Activated CD8-positive, alpha-beta memory T cell treated with anti-CD3 and anti-CD28 coated beads, Interleukin-2, amount 50 U/mL, for 1 hour (primary cell): ENCODE data around the gene TIAM2.
"Not testable (repeated sequence)": the region's sequence is repeated elsewhere in the genome, so short reads cannot be mapped to it uniquely, and the experiment has no call there.

ENCODE experiments used
- DNase-seq: peaks from one replicate; pipeline ENCODE4 v3.0.0-alpha.2; 2020; ENCODE audit errors: extremely low read depth

Gene TIAM2

DNA sequence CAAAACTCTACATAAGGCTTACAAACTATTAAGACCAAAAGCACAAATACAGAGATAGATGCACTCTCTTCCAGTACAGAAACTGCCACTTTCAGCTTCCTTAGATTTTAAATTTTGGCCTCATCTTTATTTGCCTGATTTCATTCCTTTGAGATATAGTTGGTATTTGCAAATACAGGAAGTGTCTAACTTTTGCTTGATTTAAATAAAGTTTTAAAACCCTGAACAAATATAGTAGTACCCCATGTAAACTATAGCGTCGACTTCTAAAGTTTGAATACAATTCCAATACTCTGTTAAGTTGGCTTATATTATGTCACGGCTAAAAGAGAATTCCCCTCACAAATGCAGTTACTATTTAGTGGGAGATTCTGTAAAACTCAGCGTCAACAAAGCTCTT is 267.5 kb downstream of the TIAM2 start:
- no peak for DNase-seq

DNA sequence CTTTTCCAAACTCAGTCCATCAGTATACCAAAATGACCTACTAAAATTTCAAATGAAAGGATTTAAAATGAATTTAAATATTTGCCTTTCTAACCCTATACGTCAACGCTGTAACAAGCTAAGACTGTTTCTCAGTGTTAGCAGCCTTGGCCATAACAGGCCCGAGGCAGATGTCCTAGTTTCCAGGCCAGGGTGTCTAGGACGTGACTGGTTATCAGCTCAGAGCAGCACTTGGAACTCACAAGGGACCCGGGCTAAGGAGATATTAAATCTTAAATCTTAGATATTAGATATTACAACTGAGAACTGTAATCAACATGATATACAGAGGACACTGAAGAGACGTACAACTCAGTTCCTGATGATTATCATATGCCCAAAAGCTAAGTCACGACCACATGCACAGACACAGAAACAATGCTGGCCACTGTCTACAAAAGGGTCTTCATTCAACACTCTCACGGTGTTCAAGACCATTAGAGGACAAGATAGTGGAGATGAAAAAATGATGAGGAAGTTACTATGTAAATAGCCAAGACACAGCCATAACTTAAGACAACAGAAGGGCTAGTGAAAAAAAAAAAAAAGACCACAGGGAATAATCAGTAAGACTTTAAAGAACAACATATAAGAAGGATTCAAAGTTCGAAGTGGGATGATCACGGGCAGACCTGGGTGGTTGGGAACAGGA is 268.4 kb downstream of the TIAM2 start, which contains the start of gene CLDN20:
TSS of gene CLDN20 (plus strand) at position 641 of the 691 bp plus-strand sequence. CDS start 11,707 bp downstream, outside the sequence.
- no peak for DNase-seq

DNA sequence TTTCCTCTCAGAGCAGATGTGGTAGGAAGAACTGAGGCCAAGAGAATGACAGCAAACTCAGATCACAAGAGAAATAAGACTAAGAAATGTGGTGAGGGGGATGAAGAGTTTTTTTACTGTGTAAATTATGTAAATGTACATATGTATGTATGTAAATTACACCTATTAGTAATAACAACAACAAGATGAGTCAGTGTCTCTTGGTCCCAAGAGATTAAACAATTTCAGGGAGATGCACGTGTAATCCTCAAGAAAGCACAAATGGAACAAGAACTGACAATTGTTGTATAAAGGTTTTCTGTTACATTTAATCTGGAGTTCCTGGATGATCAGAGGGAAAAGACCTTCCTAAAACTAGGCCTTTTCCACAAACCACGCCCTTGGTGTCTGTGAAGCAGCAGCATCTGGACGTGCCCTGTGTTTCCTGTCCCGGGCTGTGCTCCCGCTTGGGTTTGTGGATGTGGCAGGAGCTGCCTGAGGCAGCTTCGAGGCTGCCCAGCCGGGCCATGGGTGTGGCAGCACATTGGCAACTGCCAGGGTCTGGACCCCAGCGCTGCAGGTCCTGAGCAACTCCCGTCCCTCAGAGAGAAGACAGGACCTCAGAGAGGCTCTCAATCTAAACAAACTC is 269.7 kb downstream of the TIAM2 start:
- no peak for DNase-seq

DNA sequence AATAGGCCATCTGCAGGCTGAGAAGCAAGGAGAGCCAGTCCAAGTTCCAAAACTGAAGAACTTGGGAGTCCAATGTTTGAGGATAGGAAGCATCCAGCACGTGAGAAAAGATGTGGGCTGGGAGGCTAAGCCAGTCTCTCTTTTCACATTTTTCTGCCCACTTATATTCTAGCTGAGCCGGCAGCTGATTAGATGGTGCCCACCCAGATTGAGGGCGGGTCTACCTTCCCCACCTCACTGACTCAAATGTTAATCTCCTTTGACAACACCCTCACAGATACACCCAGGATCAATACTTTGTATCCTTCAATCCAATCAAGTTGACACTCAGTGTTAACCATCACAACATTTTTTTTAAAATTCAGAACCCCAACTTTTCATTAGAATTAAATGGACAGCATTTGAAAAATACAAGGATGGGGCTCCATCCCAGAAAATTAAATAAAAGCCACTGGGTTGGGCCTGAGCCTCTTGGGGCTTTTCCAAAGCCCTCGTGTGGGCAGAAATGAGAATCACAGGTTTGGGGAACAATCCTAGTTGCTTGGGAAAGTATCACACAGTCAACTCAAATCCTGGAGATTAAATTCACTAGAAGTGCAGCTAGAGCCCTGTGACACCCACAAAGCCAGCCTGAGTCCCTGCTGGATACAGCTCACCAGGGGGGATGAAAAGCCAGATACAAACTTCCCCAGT is 270.9 kb downstream of the TIAM2 start:
- no peak for DNase-seq

DNA sequence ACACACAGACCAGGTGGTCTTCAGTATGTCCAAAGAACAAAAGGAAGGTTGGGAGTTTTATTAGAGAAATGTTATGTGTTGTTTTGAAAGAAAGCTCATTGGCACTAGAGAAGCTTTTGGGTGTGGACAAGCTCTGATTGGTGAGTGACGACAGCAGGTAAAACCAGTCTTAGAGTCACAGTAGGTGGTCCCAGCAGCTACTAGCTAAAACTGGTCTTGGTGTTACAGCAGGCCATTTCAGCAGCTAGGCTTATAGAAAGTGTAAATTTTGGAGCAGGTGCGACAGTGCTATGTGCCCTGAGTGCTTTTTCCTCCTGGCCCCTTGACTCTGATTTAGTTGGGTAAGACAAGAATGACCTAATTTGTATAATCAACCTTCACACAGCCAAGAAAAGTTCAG is 272.3 kb downstream of the TIAM2 start:
- DNase-seq = no peak

DNA sequence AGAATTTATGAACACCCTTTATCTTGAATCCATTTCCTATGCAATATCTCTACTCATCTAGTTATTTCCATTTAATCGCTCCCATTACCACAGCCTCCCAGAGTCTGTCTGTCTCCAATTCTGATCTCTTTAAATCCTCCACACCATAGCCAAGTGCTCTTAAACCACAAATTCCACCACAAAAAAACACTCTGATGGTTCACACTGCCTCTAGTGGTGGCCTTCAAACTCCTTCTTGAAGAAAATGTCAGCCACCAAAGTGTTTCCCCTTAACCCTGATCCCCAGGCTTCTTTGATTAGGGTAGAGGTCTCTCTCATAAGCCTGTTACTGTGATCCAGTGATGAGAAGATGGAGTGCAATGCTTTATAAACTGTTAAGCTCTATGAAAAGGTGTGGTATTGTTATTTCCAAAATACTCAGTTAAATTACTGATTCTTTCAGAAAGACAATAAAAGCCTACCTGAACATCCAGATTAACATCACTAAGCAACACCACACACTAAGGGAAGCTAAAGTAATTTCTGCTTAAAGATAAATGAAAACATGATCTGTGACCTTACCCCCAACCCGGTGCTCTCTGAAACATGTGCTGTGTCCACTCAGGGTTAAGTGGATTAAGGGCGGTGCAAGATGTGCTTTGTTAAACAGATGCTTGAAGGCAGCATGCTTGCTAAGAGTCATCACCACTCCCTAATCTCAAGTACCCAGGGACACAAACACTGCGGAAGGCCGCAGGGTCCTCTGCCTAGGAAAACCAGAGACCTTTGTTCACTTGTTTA is 273.2 kb downstream of the TIAM2 start:
- DNase-seq = not testable (repeated sequence)

DNA sequence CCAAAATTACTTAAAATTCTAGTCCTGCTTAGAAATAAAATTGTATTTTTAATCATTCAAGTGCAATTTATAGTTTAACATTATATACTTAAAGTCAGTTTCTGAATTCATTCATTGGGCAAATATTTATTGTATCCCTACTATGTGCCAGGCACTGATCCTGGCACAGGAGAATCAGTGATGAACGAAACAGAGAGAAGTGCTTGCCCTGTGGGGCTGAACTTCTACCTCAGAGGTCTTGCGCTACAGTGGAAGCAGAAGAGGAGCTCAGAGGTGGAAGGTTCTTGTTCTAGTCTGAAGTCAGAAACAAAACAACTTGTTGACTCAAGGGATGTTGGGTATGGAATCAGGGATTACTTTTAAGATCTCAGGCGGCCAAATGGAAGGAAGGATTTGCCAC is 274.6 kb downstream of the TIAM2 start:
- no peak for DNase-seq

DNA sequence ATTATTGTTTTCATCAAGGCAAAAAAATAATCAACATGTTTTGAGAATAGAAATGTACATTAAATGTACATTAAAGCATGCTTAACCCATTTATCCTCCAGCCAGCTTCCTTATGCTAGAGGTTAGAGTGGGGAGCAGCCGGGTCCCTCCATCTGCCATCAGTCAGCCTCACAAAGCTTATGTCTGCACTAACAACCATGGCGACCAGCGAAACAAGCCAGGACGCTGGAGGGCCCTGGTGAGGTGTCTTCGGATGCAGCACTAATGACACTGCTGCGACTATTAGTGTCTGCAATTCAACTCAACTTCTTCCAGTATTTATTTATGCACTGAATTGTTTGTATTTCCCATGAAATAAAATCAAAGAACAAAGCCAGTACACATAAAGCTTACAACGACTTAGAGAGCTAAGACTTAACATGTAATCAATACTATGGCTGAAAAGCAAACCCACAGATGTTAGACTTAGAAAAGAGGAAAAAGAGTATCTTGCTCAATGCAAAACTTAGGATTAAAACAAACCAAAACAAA is 275.5 kb downstream of the TIAM2 start:
- no peak for DNase-seq

DNA sequence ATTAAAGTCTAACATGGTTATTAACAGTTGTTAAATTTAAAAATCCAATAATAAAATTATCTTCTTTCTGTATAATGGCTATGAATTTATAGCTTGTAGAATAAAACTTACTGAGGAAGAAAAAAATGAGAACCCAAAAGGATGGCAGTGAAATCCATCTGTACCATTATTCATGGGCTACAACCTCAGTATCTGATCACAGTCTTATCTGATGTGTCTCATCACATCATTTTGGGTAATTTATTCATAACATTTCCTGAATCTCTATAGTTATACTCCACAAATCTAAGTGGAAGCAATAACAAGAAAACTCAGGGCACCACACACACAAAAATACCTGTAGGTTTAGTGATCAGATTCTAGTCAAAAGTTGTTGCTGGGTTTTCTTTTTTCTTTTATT is 276.0 kb downstream of the TIAM2 start:
- no peak for DNase-seq

DNA sequence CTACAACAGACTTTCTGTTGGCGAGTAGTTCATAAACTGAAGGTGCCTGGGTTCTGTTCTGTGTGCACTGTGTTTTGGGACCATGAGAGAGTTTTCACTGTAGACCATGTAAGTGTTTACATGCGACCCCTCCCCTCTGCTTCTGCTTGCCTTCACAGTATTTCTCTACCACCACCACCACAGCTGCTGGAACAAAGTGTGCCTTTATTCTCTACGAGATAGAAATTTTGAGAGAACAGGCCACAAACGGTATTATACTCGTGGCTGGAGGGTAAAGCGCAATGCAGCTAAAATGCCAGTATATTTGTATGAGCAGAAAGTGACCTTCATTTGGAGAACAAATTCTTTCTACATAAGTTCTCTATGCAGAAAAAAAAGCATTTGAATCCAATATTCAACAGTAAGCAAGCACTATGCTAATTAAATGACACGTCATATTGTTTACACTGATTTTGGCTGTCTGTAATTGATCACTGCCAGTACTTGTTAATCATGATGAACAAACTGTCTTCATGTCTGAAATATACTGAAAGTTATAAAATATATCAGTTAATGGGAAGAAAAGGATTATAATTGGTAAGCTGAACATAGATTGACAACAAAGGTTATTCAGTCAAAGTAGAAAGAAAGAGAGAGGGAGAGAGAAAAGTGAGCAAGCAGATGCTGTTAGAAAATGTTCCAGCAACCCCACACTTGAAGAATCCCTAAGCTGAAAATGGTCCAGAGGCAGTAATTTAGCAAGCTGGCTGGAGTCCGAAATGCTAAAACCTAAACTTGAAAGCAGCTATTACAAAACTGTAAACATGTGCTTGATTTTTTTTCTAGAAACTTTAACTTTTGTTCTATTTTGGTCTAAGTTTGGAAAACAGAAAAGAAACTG is 277.5 kb downstream of the TIAM2 start:
- no peak for DNase-seq

DNA sequence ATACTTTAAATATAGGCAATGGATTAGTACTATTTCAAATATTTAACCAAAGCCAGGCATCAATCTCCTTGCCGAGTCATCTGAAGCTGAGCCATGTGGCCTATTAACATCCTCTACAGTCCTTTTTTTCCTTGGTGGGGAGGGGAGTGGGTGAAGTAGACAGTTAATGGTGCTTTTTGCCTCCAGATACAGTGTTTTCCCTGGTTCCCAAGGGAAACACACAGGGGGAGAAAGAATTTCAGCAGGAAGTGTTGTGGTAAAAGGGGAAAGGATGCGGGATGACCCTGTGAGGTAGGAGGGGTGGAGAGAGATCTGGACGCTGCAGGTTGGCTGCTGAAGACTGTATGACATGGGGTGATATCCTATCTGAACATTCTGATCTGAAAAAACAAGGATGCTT is 278.3 kb downstream of the TIAM2 start:
- no peak for DNase-seq

DNA sequence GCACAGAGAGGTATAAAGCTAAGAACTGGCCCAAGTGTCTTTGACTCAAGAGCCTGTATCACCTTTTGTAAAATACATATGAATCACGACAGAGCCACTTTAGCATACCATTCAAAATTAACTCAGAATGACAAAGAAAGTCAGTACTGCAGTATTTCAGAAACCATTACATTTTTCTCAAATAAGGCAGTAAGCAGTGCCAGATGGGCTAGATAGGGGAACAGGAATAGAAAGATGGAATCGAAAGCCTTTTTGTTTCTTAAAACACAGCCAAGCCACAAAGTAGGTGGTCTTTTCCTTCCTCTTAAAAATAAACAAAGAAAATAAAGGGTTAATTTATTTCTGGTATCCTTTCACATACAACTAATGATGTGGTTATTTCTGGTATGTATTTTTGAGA is 279.0 kb downstream of the TIAM2 start:
- no peak for DNase-seq

DNA sequence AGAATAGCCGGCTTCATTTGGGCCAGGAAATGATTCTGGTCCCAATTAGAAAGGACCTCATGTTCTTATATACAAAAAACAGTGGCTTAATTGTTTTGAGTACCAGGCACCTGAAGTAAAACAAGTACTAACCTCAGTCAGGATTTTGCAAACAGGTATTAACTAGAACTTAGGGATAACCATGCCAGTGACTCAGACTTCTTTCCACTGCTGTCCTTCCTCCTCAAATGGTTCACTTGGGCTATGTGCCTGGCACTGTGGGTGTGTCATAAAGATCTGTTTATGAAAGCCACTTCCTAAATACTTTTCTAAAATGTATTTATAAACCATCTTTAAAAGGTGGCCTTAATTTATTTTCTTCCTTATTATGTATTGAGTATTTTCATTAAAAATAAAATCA is 279.4 kb downstream of the TIAM2 start:
- no peak for DNase-seq

DNA sequence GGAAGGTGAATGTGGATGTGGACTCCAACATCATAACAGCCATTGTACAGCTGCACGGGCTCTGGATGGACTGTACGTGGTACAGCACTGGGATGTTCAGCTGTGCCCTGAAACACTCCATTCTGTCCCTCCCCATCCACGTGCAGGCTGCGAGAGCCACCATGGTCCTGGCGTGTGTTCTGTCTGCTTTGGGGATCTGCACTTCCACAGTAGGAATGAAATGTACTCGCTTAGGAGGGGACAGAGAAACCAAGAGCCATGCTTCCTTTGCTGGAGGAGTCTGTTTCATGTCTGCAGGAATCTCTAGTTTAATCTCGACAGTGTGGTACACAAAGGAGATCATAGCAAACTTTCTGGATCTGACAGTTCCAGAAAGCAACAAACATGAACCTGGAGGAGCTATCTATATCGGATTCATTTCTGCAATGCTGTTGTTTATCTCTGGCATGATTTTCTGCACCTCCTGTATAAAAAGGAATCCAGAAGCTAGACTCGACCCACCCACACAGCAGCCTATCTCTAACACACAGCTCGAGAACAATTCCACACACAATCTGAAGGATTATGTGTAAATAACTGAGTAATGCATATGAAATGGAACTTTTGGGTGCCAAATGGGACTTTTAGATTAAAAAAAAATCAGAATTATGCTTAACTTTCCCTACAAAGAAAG is 280.8 kb downstream of the TIAM2 start:
- DNase-seq = no peak

DNA sequence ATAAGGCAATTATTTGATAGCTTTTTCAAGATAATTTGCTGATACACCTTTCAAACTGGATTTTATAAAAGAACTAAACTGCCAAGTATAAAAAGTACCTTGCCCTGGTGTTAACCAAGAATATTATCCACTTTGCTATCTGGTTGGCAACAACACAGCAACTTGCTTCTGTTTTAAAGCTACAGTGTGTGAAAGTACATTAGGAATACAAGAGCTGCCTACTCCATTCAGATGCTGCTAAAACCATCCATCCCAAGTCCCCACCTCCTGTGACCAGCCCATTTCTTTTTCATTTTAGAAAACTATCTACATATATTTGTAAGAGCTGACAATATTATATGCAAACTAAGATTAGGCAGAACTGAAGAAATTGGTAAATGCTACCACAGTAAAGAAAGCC is 281.5 kb downstream of the TIAM2 start:
- no peak for DNase-seq

DNA sequence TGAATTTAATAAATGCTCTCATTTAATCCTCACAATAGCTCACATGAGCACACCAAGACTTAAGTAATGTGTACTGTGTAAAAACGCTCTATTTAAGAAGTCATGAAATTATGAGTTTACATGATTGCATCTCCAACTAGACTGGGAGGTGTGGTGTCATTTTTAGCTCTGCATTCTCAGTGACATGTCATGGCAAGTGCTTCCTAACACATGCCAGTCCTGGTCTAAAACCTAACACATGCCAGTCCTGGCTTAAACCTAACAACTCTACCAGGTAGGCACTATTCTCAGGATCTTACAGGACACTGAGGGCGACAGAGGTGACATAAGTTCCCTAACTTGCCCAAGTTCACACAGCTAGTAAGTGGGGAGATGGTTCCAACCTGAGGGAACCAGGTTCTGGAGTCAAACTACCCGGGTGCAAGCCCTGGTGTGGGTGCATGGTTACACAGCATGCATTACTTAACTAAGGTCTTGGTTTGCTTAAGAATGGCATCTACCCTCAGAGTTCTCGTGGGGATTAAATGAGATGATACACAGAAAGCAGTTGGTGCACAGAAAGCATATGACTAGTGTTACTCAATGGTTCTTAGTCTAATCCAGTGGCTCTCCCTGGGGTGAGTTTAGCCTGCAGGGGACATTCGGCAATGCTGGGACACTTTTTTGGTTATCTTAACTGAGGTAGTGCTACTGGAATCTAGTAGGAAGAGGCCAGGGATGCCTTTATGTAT is 283.4 kb downstream of the TIAM2 start:
- no peak for DNase-seq

DNA sequence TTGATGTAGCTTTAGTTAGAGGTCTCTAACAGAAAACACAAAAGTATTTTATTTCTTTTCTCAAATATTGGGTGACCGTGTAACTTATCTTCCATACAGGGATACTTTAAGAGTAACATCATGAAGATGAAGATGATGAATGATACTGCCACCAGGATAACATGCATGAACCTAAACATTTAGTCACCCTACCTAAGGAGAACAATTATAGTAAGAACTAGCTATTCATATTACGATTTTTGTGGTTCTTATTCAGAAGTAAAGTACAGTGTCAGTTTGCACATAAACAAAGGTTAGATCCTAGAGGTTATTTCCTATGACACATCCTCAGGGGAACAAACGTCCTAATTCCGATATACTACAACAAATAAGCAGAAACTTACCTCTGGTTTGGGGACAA is 289.7 kb downstream of the TIAM2 start:
- DNase-seq = no peak

DNA sequence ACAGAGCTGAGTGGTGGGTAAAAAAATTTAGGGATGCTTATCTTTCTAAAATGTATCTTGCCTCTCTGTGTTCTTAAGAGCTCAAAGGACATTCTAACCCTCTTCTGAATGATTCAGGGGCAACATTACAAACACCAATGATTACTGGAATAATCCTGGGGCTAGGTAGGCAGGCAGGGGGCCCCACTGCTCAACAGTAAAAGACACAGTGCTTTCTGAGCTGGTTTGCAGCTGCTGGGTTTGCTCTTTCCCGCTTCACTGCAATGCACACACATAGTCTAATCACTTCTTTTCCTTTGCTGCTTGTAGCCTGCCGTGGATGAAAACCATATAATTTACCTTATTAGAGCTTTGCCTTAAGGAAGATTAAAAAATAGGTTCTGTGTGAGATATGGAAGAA is 292.6 kb downstream of the TIAM2 start:
- no peak for DNase-seq

DNA sequence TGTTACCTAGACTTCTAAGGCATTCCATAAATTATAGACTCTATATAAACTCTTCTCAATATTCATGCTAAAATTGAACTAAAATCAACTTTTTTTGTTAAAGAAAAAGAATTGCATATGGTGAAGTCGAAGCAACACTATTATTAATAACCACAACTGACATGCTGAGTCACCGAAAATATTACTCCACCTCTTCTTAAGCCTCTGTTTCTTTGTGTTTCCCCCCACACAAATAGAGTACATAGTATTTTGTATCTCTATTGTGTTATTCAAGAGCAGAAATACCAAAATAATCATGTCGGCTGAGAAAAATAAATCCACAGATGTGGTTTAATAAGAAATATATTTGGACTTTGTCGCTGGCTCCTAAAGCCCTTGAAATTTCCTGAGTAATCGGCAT is 295.4 kb downstream of the TIAM2 start:
- no peak for DNase-seq

DNA sequence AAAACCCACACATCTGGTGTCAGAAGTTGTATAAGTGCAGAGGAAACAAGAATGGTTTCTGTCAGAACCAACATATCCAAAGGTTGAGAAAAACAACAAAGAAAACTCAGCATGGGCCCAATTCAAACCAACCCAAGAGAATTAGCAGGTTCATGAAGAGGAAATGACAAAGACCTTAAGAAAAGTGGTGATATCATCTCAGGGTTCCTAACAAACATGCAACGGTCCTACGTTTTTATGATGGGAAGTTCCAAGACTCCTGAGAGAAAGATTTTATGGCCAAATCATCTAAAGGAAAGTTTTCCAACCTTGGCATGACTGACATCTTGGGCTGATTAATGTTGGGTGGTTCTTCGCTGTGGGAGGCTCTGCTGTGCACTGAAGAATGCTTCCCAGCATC is 296.2 kb downstream of the TIAM2 start:
- no peak for DNase-seq
